HG02759 (cell line): ENCODE results near the gene PIGU.

ENCODE experiments used
- ATAC-seq: cut with Tn5 transposase; IDR thresholded peaks from one replicate; pipeline ENCODE4 v1.9.1; 2021; ENCODE audit warnings: mild to moderate bottlenecking, moderate library complexity; ENCODE audit not compliant: unreplicated experiment

The PIGU gene

GRCh38 chr20:34579979-34580940 is 96.6 kb downstream of the PIGU start:
- ATAC-seq: peak; percentile 55

DNA sequence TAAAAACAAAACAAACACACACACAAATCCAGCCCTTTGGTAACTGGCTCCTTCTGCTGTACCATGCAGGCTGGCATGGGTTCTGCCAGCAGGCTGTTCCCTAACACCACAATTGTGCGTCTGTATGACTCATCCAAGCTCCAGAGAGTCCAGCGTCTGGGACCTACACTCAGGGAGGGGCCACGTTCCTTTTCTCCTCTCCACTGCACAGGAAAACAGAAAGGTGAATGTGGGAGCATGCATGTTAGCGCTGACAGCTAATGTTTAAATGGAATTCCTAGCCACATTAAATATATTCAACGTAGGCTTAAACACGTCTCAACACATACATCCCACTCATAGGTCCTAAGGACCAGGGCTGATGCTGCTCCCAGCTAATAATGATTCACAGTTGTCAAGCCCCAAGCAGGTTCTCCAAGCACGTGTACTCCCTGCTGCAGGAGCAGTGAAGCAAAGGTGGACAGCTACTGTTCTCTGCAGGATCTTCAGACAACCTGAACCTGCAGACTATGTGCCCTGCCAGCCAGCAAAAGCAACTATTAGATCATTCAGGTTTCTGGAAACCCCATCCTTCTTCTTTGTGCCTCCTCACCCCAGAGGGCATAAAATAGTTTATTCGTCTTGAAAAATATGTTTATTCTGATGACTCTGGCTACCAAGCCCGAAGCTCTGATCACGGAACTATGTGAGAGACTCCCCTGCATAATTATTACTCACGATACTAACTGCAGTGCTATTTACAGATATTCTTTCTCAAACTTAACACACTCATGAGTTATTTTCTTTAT is 97.5 kb downstream of the PIGU start:
- no peak for ATAC-seq

DNA sequence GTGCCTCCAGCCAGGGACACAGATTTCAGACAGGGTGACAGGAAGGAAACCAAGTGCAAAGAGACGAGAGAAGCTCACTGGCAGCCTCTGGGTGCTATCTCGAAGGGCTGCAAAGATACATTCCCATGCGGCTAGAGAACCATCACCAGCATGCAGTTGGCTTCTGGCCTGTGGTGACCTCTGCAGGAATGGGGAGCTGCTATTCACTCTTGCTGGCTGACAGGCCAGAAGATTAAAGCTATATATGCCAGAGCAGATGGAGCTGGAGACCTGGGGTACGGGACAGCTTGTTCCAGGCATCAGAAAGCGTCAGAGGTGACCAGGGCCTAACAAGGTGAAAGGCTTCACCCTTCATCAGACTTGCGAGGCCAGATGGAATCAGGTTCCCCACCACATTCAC is 98.4 kb downstream of the PIGU start:
- no peak for ATAC-seq

DNA sequence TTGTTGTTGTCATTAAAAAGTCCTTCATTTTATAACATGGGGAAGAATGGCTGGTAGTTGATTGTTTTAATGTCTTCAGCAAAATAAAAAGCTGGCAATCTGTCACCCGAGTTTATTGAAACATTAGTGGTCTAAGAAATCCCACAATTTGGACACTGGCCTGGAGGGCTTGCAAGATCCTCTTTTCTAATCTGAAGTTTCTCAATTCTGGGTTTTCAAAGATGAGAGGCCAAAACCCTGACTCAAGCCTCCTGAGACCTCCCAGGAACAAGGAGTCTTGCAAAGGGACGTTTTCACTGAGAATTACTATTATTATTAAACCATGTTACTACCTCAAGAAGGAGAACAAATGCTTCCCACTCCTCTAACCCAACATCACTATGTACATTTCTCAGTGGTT is 98.9 kb downstream of the PIGU start:
- no peak for ATAC-seq

GRCh38 chr20:34577061-34577460 is 99.8 kb downstream of the PIGU start:
- ATAC-seq: no peak

DNA sequence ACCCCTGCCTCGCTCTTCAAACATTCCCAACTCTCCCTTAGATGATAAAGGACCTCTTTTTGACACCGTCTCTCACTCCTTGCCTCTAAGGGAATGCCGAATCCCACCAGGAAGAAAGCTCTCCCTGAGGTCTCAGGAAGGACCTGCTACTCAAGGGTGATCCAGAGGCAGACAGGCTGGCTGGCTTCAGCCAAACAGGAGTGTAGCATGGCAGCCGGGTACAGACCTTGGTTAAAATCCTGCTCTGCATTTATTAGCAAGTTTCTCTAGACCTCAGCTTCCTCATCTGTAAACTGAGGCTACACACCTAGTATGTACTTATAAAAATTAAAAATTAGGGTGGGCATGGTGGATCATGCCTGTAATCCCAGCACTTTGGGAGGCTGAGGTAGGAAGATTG is 101.1 kb downstream of the PIGU start:
- ATAC-seq: no peak

DNA sequence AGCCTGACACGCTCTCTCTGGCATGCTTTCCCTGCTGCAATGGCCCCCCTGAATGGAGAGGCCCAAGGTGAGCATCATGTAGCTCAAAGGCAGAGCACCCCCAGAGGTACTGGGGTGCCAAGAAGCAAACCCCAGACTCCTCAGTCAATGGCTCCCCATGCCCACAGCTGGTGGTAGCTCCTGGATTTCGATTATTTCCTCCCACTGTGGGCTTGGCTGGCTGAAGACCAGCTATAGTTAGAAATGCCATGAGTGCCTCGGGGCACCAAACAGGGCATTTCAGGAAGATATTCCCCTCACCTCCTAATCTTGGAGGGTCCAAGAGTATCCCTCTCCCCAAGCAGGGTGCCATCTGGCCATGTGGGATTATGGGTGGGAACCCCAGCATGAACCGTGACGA is 101.6 kb downstream of the PIGU start:
- ATAC-seq: no peak

- no peak for ATAC-seq
Observed at GRCh38 chr20:34574861-34575260, 102.0 kb downstream of the PIGU start.

DNA sequence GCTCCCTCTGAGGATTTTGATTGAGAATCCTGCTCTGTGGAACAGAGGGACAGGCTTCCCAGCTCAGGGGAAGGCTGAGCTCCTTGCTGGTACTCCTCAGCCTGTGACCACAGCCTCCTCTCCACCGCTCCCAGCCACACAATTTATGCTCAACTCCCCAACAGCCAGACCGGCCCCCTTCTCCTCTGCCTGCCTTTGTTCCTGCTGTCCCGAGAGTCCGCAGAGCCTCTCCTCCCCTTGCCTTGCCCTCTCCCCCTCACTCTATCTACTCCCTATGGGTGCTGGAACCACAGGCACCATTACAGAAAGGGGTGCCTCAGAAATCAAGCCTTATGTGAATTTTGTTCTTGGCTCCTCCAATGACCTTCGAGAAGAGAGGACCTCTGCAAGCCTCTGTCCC is 102.5 kb downstream of the PIGU start:
- no peak for ATAC-seq

DNA sequence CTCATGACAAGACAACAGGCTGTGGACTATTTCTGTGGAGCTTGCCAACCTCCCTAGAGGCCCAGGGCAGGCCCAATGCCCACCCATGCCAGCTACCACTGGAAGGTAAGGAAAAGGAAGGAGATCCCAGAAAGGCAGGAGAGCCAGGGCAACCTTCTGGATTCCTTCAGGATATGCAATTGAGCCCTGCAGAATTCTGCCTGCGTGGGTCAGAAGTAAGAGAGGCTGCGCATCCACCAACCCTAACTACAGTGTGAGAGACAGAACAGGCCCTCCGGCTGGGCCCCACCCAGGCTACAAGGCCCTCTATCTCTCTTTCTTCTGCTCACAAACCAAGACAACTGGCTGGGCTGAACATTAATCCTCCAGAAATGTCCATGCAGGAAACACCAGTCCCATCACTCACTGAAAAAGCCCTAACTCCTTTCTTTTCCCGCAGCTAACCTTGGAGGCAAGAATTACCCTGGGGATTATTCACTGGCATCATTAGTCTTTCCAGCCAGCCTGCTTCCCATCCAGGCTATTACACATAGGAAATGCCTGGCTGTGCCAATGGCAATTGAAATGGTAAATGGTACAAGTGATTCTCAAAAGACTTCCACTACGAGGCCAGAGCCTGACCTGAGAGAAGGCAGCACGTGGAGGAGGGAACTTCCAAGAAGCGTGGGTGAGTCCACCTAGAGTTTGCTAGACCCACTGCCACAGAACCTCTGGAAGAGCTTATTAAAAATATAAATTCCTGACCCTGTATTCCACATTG is 103.2 kb downstream of the PIGU start:
- ATAC-seq: no peak

DNA sequence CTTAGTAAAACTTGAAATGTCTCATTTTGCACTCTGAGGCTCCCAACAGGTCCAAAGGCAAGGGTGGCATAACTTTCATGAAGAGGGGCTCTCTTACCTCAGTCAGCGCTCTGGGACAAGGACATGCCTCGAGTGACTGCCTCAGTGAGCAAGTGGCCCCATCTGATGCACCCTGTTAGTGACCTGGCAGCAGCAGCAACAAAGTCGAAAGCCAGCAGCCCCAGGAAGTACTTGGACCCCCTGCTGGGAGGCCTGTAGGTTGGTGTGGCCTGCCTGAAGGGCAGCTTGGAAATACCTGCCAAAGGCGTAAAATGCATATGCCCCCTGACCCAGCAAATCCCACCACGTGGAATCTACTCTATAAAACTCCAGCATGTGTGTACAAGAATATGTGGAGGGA is 105.1 kb downstream of the PIGU start:
- no peak for ATAC-seq

GRCh38 chr20:34570859-34571306 is 106.0 kb downstream of the PIGU start:
- ATAC-seq: no peak

DNA sequence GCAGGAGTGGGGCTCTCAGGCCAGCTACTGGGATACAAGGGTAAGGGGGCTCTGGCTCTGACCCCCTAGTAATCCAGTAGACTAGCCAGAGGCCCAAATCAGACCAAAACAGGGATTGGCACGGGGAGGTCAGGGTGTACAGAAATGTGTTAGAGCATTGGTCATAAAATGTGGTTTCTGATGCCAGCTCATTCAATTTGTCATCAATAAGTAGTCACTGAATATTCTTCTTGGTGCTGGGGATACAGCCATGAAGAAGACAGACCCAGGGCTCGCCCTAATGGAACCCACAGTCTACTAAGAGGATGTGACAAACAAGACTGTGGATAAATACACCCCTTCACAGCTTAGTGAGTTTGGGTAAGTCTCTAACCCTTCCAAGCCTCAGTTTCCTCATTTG is 107.3 kb downstream of the PIGU start:
- no peak for ATAC-seq

DNA sequence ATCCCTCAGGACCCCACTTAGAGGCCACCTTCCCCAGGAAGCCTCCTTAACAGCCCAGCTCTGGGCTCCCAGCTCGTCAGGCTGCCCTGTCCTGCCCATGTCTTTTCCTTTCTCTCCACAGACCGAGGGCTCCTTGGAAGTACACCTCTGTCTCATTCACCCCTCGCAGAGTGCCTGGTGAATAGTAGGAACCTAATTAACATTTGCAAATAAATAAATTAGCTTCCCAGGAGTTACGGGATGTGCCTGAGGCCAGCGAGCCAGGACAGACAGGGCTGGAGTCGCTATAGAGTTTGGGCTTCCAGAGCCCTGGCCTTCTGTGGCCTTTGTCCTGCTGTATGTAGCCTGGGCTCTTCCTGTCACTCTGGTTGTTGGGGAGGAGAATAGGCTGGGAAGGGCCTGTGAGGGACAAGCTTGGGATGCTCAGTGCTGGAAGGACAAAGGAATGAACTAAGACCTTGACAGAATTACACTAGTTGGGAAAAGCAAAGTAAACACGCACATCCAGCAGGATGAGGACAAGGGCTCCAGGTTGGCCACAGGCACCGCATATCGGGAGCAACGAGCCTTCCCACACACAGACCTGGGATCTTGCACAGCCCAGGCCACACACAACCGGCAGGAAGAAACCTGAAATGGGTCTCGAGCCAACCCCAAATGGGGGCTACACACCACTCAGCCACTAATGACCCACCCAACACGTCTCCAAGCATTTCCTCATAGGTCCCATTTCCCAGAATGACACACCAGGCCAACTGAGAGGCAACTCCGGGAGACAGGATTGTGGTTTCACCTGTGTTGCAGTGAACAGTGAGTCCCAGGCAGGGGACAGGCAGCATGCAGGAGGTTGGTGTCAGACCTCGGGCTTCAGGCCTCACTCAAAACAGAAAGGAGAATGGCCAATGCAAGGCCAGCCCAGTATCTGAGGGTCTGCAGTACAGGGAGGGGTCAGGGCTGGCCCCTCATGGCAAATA is 108.7 kb downstream of the PIGU start:
- ATAC-seq: no peak

DNA sequence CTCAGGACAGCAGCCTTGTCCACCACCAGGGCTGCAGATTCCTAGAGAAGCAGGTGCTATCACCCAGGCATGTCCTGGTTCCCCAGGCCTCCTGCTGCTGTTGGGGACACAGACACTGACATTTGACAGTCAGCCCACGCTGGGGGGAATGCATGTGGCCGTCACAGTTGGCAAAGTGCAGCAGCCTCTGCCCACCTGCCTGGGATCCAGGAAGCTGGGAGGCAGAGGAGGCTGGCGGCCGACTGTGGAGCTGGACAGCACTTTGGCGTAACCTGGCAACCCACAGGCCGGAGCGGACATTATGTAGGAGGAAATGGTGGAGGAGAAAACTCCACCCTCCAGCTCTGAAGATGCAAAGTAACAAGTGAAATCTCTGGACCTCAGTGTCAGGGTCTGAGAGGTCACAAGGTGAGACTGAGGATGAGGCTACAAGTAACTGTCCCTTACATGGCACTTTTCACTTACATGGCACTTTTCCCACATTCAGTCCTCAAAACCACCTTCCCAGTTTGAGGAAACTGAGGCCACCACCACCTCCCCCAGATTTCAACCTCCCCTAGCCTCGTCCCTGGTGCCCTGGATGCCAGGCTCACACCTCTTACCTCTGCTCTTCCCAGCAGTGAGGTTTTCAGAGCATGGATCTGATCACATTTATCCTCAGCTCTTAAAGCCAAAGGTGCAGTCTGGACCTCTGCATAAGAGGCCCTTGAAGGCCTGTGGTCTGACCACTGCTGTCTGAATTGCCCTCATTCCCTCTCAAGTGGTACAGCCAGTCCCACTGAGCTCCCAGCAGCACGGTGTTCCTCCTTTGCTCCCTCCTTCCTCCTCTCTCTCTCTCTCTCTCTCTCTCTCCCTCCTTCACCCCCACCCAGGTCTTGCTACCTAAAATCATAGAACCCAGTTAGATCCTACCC is 109.7 kb downstream of the PIGU start:
- no peak for ATAC-seq

GRCh38 chr20:34564833-34565232 is 112.1 kb downstream of the PIGU start:
- ATAC-seq: no peak

DNA sequence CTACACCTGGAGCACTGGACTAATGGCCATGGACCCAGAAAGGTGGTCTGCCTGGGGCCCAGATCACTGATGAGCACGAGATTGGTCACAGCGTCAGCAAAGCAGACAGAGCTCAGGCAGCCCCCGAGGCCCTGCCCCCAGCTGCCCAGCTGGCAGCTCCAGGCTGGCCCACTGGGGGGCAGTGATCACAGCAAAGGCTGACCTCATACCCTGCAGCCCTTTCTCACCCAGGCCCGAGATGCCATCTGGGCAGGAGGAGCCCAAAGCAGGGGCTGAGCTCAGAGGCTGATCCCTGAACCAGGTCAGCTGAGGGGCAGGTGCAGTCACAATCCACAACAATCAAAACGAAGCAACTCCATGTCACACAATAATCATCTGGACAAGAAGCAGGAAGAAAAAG is 114.3 kb downstream of the PIGU start:
- ATAC-seq: no peak

DNA sequence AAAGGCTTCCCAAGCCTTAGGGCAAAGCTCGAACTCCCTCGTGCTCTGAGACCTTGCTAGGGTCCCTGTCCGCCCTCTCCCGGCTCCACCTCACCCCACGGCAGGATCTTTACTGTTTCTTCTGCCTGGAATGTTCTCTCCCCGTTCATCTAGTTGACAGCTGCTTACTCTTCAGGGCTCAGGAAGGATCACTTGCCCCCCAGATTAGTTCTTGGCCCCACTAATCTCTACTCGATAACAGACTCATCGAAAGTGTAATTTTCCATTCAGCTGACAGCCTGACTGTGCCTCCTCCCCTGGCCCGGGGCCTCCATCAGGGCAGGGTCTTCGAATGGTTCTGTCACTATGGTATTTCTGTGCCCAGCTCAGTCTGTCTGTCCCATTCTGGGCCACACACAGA is 115.2 kb downstream of the PIGU start:
- ATAC-seq: no peak

- no peak for ATAC-seq
Observed at GRCh38 chr20:34560614-34561013, 116.3 kb downstream of the PIGU start.
